Uterus (tissue), 4 donors: Measurements from ENCODE around the gene ASCL5. TPM values are rescaled to one million over a fixed set of nuclear protein-coding genes. Genes with fewer than 3 reads are reported as not detected.

Experiments
- DNase-seq, 2 donors: peaks; one replicate each; pipeline ENCODE4 v3.0.0-alpha.2; 2019 to 2020
- H3K27ac ChIP-seq, 2 donors: fragments of 200-600 bp; sonication (generic); 1 replicate in 1 of 2; 2 replicates in 1 of 2; pipeline ENCODE4 v1.5.1; 2016 to 2018
- H3K27me3 ChIP-seq, 2 donors: fragments of 200-600 bp; sonication (generic); one replicate each; pipeline ENCODE4 v1.5.1; 2018 to 2019; ENCODE audit warnings: control low read depth in 1 of 2
- H3K36me3 ChIP-seq, 2 donors: fragments of 200-600 bp; sonication (generic); one replicate each; pipeline ENCODE4 v1.5.1; 2019; ENCODE audit warnings: control low read depth in 1 of 2
- H3K4me1 ChIP-seq, 2 donors: fragments of 200-600 bp; sonication (generic); one replicate each; pipeline ENCODE4 v1.5.1; 2018 to 2019; ENCODE audit warnings: control low read depth in 1 of 2
- H3K4me3 ChIP-seq, 2 donors: fragments of 200-600 bp; sonication (generic); 1 replicate in 1 of 2; 2 replicates in 1 of 2; pipeline ENCODE4 v1.5.1; 2018 to 2019; ENCODE audit warnings: mild to moderate bottlenecking in 1 of 2
- H3K9me3 ChIP-seq, 2 donors: fragments of 200-600 bp; sonication (generic); one replicate each; pipeline ENCODE4 v1.5.1; 2019; ENCODE audit warnings: control low read depth in 1 of 2
- CTCF ChIP-seq, 4 experiments: fragments of 200-600 bp in 2 of 4; fragments of 450-650 bp in 2 of 4; sonication (generic) in 2 of 4; IDR thresholded peaks; one replicate each; pipeline ENCODE4 v1.5.1; 2016 to 2019; ENCODE audit warnings: antibody characterized with exemption in 4 of 4, mild to moderate bottlenecking in 2 of 4, moderate library complexity in 1 of 4
- POLR2A ChIP-seq, 2 donors: fragments of 450-650 bp; IDR thresholded peaks; one replicate each; pipeline ENCODE4 v1.6.1; 2016; ENCODE audit warnings: antibody characterized with exemption in 2 of 2, mild to moderate bottlenecking in 1 of 2, moderate library complexity in 1 of 2
- intact Hi-C: fragments of 100-400 bp; cut with DNase I; formaldehyde crosslinking; loops from one replicate; pipeline ENCODE4 v1.15.1; 2023; ENCODE audit warnings: low total_unique reads
- total RNA-seq, 4 donors: library from RNA; depleted of rRNA in 3 of 4; stranded (reverse); fragments of >200 nt in 3 of 4; gene quantifications; one replicate each; pipeline versions ENCODE4 v1.1.0 to v1.2.4, GENCODE V29; 2014 to 2023
- donor health status: DM: yes; HTN: yes; CAD: no.

Gene ASCL5
- total RNA-seq, 4 donors from 2014 or later = not detected

GRCh38 chr1:201098992-201099677 is 27.8 kb downstream of the ASCL5 start:
- Histone ChIP-seq H3K4me1 (no peaks in the 10 kb centered on the region), H3K36me3 (no peaks in the 10 kb centered on the region), H3K27ac (no peak overlapping the region), H3K27me3 (no peaks in the 10 kb centered on the region), H3K9me3 (no peaks in the 10 kb centered on the region), H3K4me3 (no peak overlapping the region)
- DNase-seq = no peak
- no peak for TF ChIP-seq POLR2A (IDR thresholded peaks at IDR 0.05)
- no peak for TF ChIP-seq CTCF (IDR thresholded peaks at IDR 0.05)
- intact Hi-C loops = no loop called here

- Histone ChIP-seq H3K4me3 (no peak overlapping the region), H3K4me1 (no peaks in the 10 kb centered on the region), H3K9me3 (no peaks in the 10 kb centered on the region), H3K36me3 (no peaks in the 10 kb centered on the region), H3K27ac (no peak overlapping the region), H3K27me3 (no peaks in the 10 kb centered on the region)
- TF ChIP-seq POLR2A (IDR thresholded peaks at IDR 0.05) (no peak), CTCF (IDR thresholded peaks at IDR 0.05) (no peak)
- DNase-seq = no peak
- intact Hi-C loops = no loop called here
Observed at GRCh38 chr1:201096977-201097856, 29.8 kb downstream of the ASCL5 start.

GRCh38 chr1:201096041-201096461 is 30.9 kb downstream of the ASCL5 start:
- H3K4me1 ChIP-seq = no peaks in the 10 kb centered on the region
- no peak overlapping the region for H3K27ac ChIP-seq
- H3K4me3 ChIP-seq = no peak overlapping the region
- no peaks in the 10 kb centered on the region for H3K36me3 ChIP-seq
- TF ChIP-seq POLR2A (IDR thresholded peaks at IDR 0.05) (no peak), CTCF (IDR thresholded peaks at IDR 0.05) (no peak)
- no peak for DNase-seq
- H3K9me3 ChIP-seq = no peaks in the 10 kb centered on the region
- intact Hi-C loops = no loop called here
- no peaks in the 10 kb centered on the region for H3K27me3 ChIP-seq

DNA sequence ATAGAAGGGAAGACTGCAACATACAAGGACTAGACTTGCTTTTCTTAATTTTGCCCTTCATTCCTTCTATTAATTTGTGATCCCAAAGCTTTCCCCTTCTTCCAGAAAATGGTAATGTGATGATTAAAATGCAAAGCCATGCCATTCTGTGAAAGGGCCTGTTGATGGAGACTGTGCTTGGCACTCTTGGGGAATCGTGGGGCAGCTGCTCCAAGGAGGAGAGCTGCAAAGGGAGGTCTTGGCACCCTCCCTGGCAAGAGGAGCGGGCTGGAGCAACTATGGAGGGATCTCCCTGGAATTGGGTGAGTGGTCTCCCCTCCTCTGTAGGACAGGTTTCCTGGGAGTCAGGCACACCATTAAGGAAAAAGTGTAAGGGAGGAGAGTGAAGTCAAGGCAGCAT is 31.4 kb downstream of the ASCL5 start:
- no peaks in the 10 kb centered on the region for H3K9me3 ChIP-seq
- H3K27me3 ChIP-seq = no peaks in the 10 kb centered on the region
- H3K4me1 ChIP-seq = no peaks in the 10 kb centered on the region
- no peak for TF ChIP-seq CTCF (IDR thresholded peaks at IDR 0.05)
- no peak for TF ChIP-seq POLR2A (IDR thresholded peaks at IDR 0.05)
- no peak for DNase-seq
- intact Hi-C loops = no loop called here
- no peaks in the 10 kb centered on the region for H3K36me3 ChIP-seq
- H3K27ac ChIP-seq = no peak overlapping the region
- H3K4me3 ChIP-seq = no peak overlapping the region

DNA sequence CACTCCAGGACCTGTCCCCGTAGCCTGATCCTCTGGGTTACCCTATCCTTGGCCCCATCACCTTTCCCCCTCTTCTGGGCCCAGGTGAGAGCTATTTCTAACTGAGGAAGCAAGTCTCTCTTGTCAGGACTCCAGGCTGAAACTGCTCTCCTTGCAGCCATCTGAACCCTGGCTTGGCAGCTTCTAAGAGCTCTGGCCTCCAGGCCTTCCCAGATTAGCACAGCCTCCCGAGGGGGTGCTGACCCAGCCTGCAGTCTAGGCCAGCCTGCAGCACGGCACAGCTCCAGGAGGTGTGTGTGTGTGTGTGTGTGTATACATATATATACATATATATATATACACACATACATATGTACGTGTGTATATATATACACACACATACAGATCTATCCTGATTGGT is 32.2 kb downstream of the ASCL5 start:
- DNase-seq = no peak
- Histone ChIP-seq H3K36me3 (no peaks in the 10 kb centered on the region), H3K4me3 (no peak overlapping the region), H3K27ac (no peak overlapping the region), H3K27me3 (no peaks in the 10 kb centered on the region), H3K9me3 (no peaks in the 10 kb centered on the region), H3K4me1 (no peaks in the 10 kb centered on the region)
- intact Hi-C loops = no loop called here
- no peak for TF ChIP-seq CTCF (IDR thresholded peaks at IDR 0.05)
- no peak for TF ChIP-seq POLR2A (IDR thresholded peaks at IDR 0.05)
